ENCODE measurements around the gene DRD3. TPM values are rescaled to one million over a fixed set of nuclear protein-coding genes. Genes with fewer than 3 reads are reported as not detected.

Gene DRD3
- total and polyA plus RNA-seq, 8 donors, result not detected

- no peak overlapping the region for H3K27ac ChIP-seq
- TF ChIP-seq CTCF (IDR thresholded peaks at IDR 0.05), result no peak
- no peak overlapping the region for H3K4me3 ChIP-seq
- no peaks in the 10 kb centered on the region for H3K9me3 ChIP-seq
- ATAC-seq (no peak), DNase-seq (no peak), FAIRE-seq (no peak)
- no peaks in the 10 kb centered on the region for H3K36me3 ChIP-seq
- 55 to 67% methylated on average over 3 of the region's 3 CpGs for WGBS, 2 donors
- H3K4me1 ChIP-seq, result no peaks in the 10 kb centered on the region
- intact Hi-C loops (cut with DNase I), result no loop called here
- no peaks in the 10 kb centered on the region for H3K27me3 ChIP-seq
These were observed 58.6 kb downstream of the DRD3 start for GRCh38 chr3:114120211-114120610.

GRCh38 chr3:114119776-114120175, 59.1 kb downstream of the DRD3 start:
- Histone ChIP-seq H3K4me3 (no peak overlapping the region), H3K27ac (no peak overlapping the region), H3K9me3 (no peaks in the 10 kb centered on the region), H3K36me3 (no peaks in the 10 kb centered on the region), H3K27me3 (no peaks in the 10 kb centered on the region), H3K4me1 (no peaks in the 10 kb centered on the region)
- intact Hi-C loops (cut with DNase I), result no loop called here
- ATAC-seq (no peak), FAIRE-seq (no peak), DNase-seq (no peak)
- 36 to 51% methylated on average over 1 of the region's 1 CpG for WGBS, 2 donors
- no peak for TF ChIP-seq CTCF (IDR thresholded peaks at IDR 0.05)

GRCh38 chr3:114115143-114115542, 63.7 kb downstream of the DRD3 start:
- Histone ChIP-seq H3K27ac (no peak overlapping the region), H3K9me3 (no peaks in the 10 kb centered on the region), H3K36me3 (no peaks in the 10 kb centered on the region), H3K4me1 (no peaks in the 10 kb centered on the region), H3K27me3 (no peaks in the 10 kb centered on the region), H3K4me3 (no peak overlapping the region)
- no peak for ATAC-seq
- intact Hi-C loops (cut with DNase I), result no loop called here
- FAIRE-seq, result no peak
- TF ChIP-seq CTCF (IDR thresholded peaks at IDR 0.05), result no peak
- WGBS, 2 donors, result 71 to 81% methylated on average over 7 of the region's 7 CpGs
- no peak for DNase-seq

- Histone ChIP-seq H3K4me1 (no peaks in the 10 kb centered on the region), H3K27me3 (no peaks in the 10 kb centered on the region), H3K9me3 (no peaks in the 10 kb centered on the region), H3K4me3 (no peak overlapping the region), H3K27ac (no peak overlapping the region), H3K36me3 (no peaks in the 10 kb centered on the region)
- TF ChIP-seq CTCF (IDR thresholded peaks at IDR 0.05), result no peak
- ATAC-seq (no peak), DNase-seq (no peak), FAIRE-seq (no peak)
- WGBS, 2 donors, result 76 to 83% methylated on average over 3 of the region's 3 CpGs
- intact Hi-C loops (cut with DNase I), result no loop called here
These were observed 64.1 kb downstream of the DRD3 start for GRCh38 chr3:114114719-114115118.

GRCh38 chr3:114112696-114113095, 66.2 kb downstream of the DRD3 start:
- WGBS, 2 donors, result 79 to 83% methylated on average over 6 of the region's 6 CpGs
- H3K4me1 ChIP-seq, result no peaks in the 10 kb centered on the region
- ATAC-seq, result no peak
- no peak for DNase-seq
- no peaks in the 10 kb centered on the region for H3K9me3 ChIP-seq
- FAIRE-seq, result no peak
- no peak overlapping the region for H3K27ac ChIP-seq
- TF ChIP-seq CTCF (IDR thresholded peaks at IDR 0.05), result no peak
- intact Hi-C loops (cut with DNase I), result no loop called here
- no peak overlapping the region for H3K4me3 ChIP-seq
- H3K36me3 ChIP-seq, result no peaks in the 10 kb centered on the region
- H3K27me3 ChIP-seq, result no peaks in the 10 kb centered on the region
